K562 (cell line): ENCODE measurements around the gene PAEP. TPM values are rescaled to one million over a fixed set of nuclear protein-coding genes. Genes with fewer than 3 reads are reported as not detected.

Experiments used
- ATAC-seq: fragments of 200-7000 bp; cut with Tn5 transposase; 3 replicates; pipeline ENCODE4 v1.9.1; 2020; ENCODE audit warnings: moderate library complexity
- BruUV-seq: library from RNA; stranded (reverse); fragments of 400-500 nt; replicated peaks from 2 replicates; lab custom pipeline; 2021; lab: Mats Ljungman, UMichigan
- CTCF ChIA-PET: fragments of 300-600 bp; formaldehyde crosslinking; extraction: SDS; loops from one replicate; lab custom pipeline; 2021; ENCODE audit warnings: low intra/inter-chr PET ratio; lab: Yijun Ruan, JAX
- POLR2A ChIA-PET: fragments of 300-600, 350-650 bp; sonication (Branson Sonifier 250); formaldehyde crosslinking; extraction: SDS; loops from one replicate; lab custom pipeline; 2021; ENCODE audit warnings: antibody characterized with exemption, inconsistent platforms; lab: Yijun Ruan, JAX
- DNase-seq, 4 experiments: peaks; one replicate each; pipeline versions ENCODE4 v3.0.0 to v3.0.0-alpha.2; 2011 to 2018; ENCODE audit warnings: low spot score in 3 of 4, mixed read lengths in 3 of 4; ENCODE audit errors: extremely low read depth in 1 of 4
- FAIRE-seq: peaks from 2 replicates; lab custom pipeline; 2011; peaks lifted over from hg19 to GRCh38; lab: Jason Lieb, UNC
- H2AFZ ChIP-seq: 2 replicates; pipeline ENCODE4 v1.6.0; 2011; ENCODE audit warnings: low read depth, low read length, control low read depth, inconsistent platforms
- H3K27ac ChIP-seq: fragments of 200-600 bp; 3 replicates; pipeline ENCODE4 v1.8.0; 2011; ENCODE audit warnings: low read depth, mild to moderate bottlenecking, control low read depth, inconsistent platforms, low read length, moderate library complexity, mixed read lengths; ENCODE audit errors: extremely low read depth
- H3K27me3 ChIP-seq, 2 experiments: fragments of 300-600 bp in 1 of 2; 2 replicates in 1 of 2; 3 replicates in 1 of 2; pipeline versions ENCODE4 v1.6.0 to v1.8.0; 2011; ENCODE audit warnings: inconsistent platforms in 2 of 2, low read length in 2 of 2, mild to moderate bottlenecking in 1 of 2, mixed read lengths in 1 of 2, moderate library complexity in 1 of 2; ENCODE audit not compliant: control insufficient read depth in 2 of 2, insufficient read depth in 2 of 2
- H3K36me3 ChIP-seq: fragments of 300-600 bp; 3 replicates; pipeline ENCODE4 v1.8.0; 2011; ENCODE audit warnings: mild to moderate bottlenecking, low read length, inconsistent platforms; ENCODE audit not compliant: control insufficient read depth, insufficient read depth
- H3K4me1 ChIP-seq, 2 experiments: fragments of 200-600 bp in 1 of 2; replicated peaks in 1 of 2; 2 replicates in 1 of 2; 3 replicates in 1 of 2; pipeline versions ENCODE4 v1.5.1 to v1.8.0; 2011; ENCODE audit warnings: inconsistent platforms in 2 of 2, low read length in 2 of 2, mild to moderate bottlenecking in 1 of 2, mixed read lengths in 1 of 2, moderate library complexity in 1 of 2; ENCODE audit not compliant: control insufficient read depth in 2 of 2, insufficient read depth in 2 of 2
- H3K4me2 ChIP-seq: 2 replicates; pipeline ENCODE4 v1.6.1; 2011; ENCODE audit warnings: low read length, control low read depth, inconsistent platforms, mixed read lengths; ENCODE audit not compliant: insufficient read depth
- H3K4me3 ChIP-seq: fragments of 200-600 bp; sonication (generic), shearing (Covaris generic); 2 replicates; pipeline ENCODE4 v1.5.1; 2016; ENCODE audit warnings: control low read depth, inconsistent platforms
- H3K79me2 ChIP-seq: fragments of 200-600 bp; 3 replicates; pipeline ENCODE4 v1.8.0; 2011; ENCODE audit warnings: low read length, inconsistent platforms; ENCODE audit not compliant: control insufficient read depth, insufficient read depth
- H3K9ac ChIP-seq, 2 experiments: 2 replicates each; pipeline versions ENCODE4 v1.6.0 to v1.6.1; 2011; ENCODE audit warnings: low read depth in 2 of 2, low read length in 2 of 2, control low read depth in 1 of 2, inconsistent platforms in 1 of 2, mild to moderate bottlenecking in 1 of 2, mixed read lengths in 1 of 2; ENCODE audit not compliant: insufficient read depth in 1 of 2
- H3K9me1 ChIP-seq: one replicate; pipeline ENCODE4 v1.6.0; 2011; ENCODE audit warnings: inconsistent platforms, mild to moderate bottlenecking, low read length, moderate library complexity; ENCODE audit not compliant: control insufficient read depth, insufficient read depth
- H3K9me3 ChIP-seq: replicated peaks from 2 replicates; pipeline ENCODE4 v1.5.1; 2011; ENCODE audit warnings: low read depth, low read length, inconsistent platforms; ENCODE audit not compliant: control insufficient read depth, insufficient read depth
- H4K20me1 ChIP-seq: replicated peaks from 2 replicates; pipeline ENCODE4 v1.6.1; 2011; ENCODE audit warnings: low read length, inconsistent platforms, mixed read lengths; ENCODE audit not compliant: control insufficient read depth, insufficient read depth
- ARID2 ChIP-seq: fragments of 450-650 bp; IDR thresholded peaks from 2 replicates; pipeline ENCODE4 v1.6.1; 2017; ENCODE audit warnings: antibody characterized with exemption, mild to moderate bottlenecking
- ATF1 ChIP-seq, 2 experiments: fragments of 450-650 bp in 1 of 2; IDR thresholded peaks; 2 replicates each; pipeline ENCODE4 v1.6.1; 2016; ENCODE audit warnings: missing compliant biosample characterization in 1 of 2, missing genetic modification characterization in 1 of 2
- CBFA2T3 ChIP-seq: fragments of 450-650 bp; IDR thresholded peaks from 2 replicates; pipeline ENCODE4 v1.6.1; 2017
- CBX2 ChIP-seq: fragments of 200-600 bp; sonication (generic); IDR thresholded peaks from one replicate; pipeline ENCODE4 v1.6.1; 2012; ENCODE audit warnings: mild to moderate bottlenecking, low read length, inconsistent platforms; ENCODE audit not compliant: insufficient read depth, poor library complexity, severe bottlenecking
- E2F4 ChIP-seq: sonication (generic); formaldehyde crosslinking; IDR thresholded peaks from 2 replicates; pipeline ENCODE4 v1.8.0; 2022; ENCODE audit warnings: mild to moderate bottlenecking, low read depth, missing genetic modification reagents
- EP400 ChIP-seq: fragments of 450-650 bp; IDR thresholded peaks from 2 replicates; pipeline ENCODE4 v1.6.1; 2017; ENCODE audit warnings: antibody characterized with exemption, mild to moderate bottlenecking, moderate library complexity
- HDAC8 ChIP-seq: fragments of 450-650 bp; IDR thresholded peaks from 2 replicates; pipeline ENCODE4 v1.6.1; 2016; ENCODE audit warnings: mild to moderate bottlenecking, missing genetic modification characterization, moderate library complexity, missing compliant biosample characterization
- MCM5 ChIP-seq: fragments of 450-650 bp; IDR thresholded peaks from 2 replicates; pipeline ENCODE4 v1.6.1; 2016; ENCODE audit warnings: low read depth
- MIER1 ChIP-seq: fragments of 450-650 bp; IDR thresholded peaks from 2 replicates; pipeline ENCODE4 v1.6.1; 2016; ENCODE audit warnings: antibody characterized with exemption, mild to moderate bottlenecking, low read depth
- NELFE ChIP-seq: IDR thresholded peaks from 2 replicates; pipeline ENCODE4 v1.6.1; 2011; ENCODE audit warnings: mild to moderate bottlenecking; ENCODE audit not compliant: insufficient read depth, insufficient read length
- NFATC3 ChIP-seq: fragments of 450-650 bp; IDR thresholded peaks from 2 replicates; pipeline ENCODE4 v1.6.1; 2017; ENCODE audit warnings: mild to moderate bottlenecking
- ZNF184 ChIP-seq: sonication (generic); formaldehyde crosslinking; IDR thresholded peaks from 2 replicates; pipeline ENCODE4 v1.5.0; 2020; ENCODE audit warnings: missing genetic modification reagents
- ZNF57 ChIP-seq: fragments of 450-650 bp; formaldehyde crosslinking; IDR thresholded peaks from 2 replicates; pipeline ENCODE4 v1.4.0; 2020; ENCODE audit warnings: mild to moderate bottlenecking, moderate library complexity
- WGBS: fragments of 100-300 bp; shearing (Covaris generic); methylation state at CpG from one replicate; pipeline ENCODE4 v1.1.6; 2016; ENCODE audit warnings: low coverage, mixed read lengths; ENCODE audit not compliant: insufficient coverage; ENCODE audit errors: missing lambda C conversion rate; 5-methylcytosine and 5-hydroxymethylcytosine counted together
- in situ Hi-C: fragments of 300-500 bp; cut with MboI; formaldehyde crosslinking; loops from 4 replicates; pipeline ENCODE4 v1.15.0; 2018; ENCODE audit warnings: inconsistent platforms, mixed read lengths
- intact Hi-C: fragments of 100-400 bp; cut with micrococcal nuclease; formaldehyde crosslinking; loops from 2 replicates; pipeline ENCODE4 v1.14.2; 2022
- polyA plus RNA-seq, 8 experiments: library from polyadenylated mRNA; depleted of rRNA in 4 of 8; stranded (reverse) in 5 of 8; unstranded in 3 of 8; fragments of >200 nt; fragmentation: Nextera tagmentation in 2 of 8; fragmentation: Illumina TruSeq in 1 of 8; extraction: Ambion mirVana in 2 of 8; extraction: Trizol in 1 of 8; gene quantifications; 2 replicates each; pipeline versions ENCODE4 v1.2.1 to v1.2.3, GENCODE V29; 2011 to 2014; ENCODE audit warnings: inconsistent platforms in 1 of 8, missing spikeins in 1 of 8
- total RNA-seq, 7 experiments: library from RNA; depleted of rRNA in 6 of 7; stranded (reverse); fragments of >200 nt in 6 of 7; fragmentation: Illumina TruSeq in 2 of 7; extraction: Trizol in 2 of 7; gene quantifications; 2 replicates each; pipeline versions ENCODE4 v1.2.1 to v1.2.3, GENCODE V29; 2011 to 2021; ENCODE audit warnings: low replicate concordance in 1 of 7
- TF ChIP-seq, protein P1 (sequence below), 2 experiments: fragments of 250-450 bp in 1 of 2; fragments of 450-650 bp in 1 of 2; sonication (Bioruptor Pico) in 1 of 2; IDR thresholded peaks; 2 replicates each; pipeline versions ENCODE4 v1.6.1 to v1.8.0; 2016 to 2021; ENCODE audit warnings: mild to moderate bottlenecking in 2 of 2, moderate library complexity in 2 of 2, missing compliant biosample characterization in 1 of 2, missing genetic modification characterization in 1 of 2
- TF ChIP-seq, protein P2 (sequence below): fragments of 450-650 bp; IDR thresholded peaks from 2 replicates; pipeline ENCODE4 v1.6.1; 2016; ENCODE audit warnings: mild to moderate bottlenecking

Gene PAEP
- total and polyA plus RNA-seq, 9 of the 15 experiments (the other 6 are each of a cell fraction or from before 2014, with no cell fraction given) = 0.22 to 4.5 (median 0.58) TPM

DNA sequence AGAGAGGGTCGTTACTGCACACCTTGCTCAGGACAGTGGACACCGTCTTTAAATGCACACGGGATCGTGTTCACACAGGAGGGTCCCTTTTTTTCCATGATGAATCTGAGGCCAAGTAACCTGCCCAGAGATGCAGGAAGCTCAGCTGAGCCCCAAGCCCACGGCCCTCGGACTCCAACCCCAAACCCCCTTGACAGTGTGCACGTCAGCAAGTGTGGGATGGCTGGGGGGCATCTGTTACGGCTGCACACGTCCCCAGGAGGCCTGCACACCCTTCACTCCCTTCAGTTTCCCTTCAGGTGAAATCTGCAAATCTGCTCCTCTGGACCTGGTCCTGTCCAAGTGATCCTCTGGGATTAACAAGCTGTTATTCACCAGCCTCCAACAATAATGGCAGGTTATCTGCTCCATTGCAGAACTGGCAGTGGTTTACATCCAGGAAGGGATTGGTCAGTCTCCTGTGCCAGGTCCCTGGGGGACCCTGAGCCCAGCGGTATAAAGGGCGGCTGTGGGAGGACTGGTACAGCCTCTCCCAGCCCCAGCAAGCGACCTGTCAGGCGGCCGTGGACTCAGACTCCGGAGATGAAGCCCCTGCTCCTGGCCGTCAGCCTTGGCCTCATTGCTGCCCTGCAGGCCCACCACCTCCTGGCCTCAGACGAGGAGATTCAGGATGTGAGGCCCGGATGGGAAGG is 40.5 kb upstream of the PAEP start, which contains the start of gene LCN1:
TSS of gene LCN1 (plus strand) at position 525 of the 692 bp plus-strand sequence. CDS start at position 583, 58 bp downstream.
- Histone ChIP-seq H3K4me2 (no peak within 1 kb of the TSS), H2AFZ (no peak within 1 kb of the TSS), H3K79me2 (no peaks in the 10 kb centered on the region), H3K9ac (no peak within 1 kb of the TSS), H3K36me3 (no peaks in the 10 kb centered on the region), H3K4me1 (peaks cover 0 to 31% of the 10 kb centered on the region in 2 experiments; a peak in 2 of 5 replicates), H3K9me3 (no peaks in the 10 kb centered on the region), H4K20me1 (no peaks in the 10 kb centered on the region), H3K9me1 (no peaks in the 10 kb centered on the region), H3K27me3 (0 out of 5 replicates have a peak, but pooled peaks cover 0 to 2% of the 10 kb centered on the region in 2 experiments), H3K4me3 (no peak within 1 kb of the TSS), H3K27ac (no peak within 1 kb of the TSS)
- ChIA-PET POLR2A (no interaction called here), CTCF (no interaction called here)
- in situ Hi-C loops (no loop called here), intact Hi-C loops (no loop called here)
- no peak for ATAC-seq
- no peak for DNase-seq
- FAIRE-seq = no peak
- no TSS peak for BruUV-seq
- TF ChIP-seq, protein P1, sequence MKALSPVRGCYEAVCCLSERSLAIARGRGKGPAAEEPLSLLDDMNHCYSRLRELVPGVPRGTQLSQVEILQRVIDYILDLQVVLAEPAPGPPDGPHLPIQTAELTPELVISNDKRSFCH (CRISPR knock-in tag; IDR thresholded peaks at IDR 0.05) = no peak
- TF ChIP-seq, protein P1 (tag; IDR thresholded peaks at IDR 0.05) = no peak
- TF ChIP-seq, protein P2, sequence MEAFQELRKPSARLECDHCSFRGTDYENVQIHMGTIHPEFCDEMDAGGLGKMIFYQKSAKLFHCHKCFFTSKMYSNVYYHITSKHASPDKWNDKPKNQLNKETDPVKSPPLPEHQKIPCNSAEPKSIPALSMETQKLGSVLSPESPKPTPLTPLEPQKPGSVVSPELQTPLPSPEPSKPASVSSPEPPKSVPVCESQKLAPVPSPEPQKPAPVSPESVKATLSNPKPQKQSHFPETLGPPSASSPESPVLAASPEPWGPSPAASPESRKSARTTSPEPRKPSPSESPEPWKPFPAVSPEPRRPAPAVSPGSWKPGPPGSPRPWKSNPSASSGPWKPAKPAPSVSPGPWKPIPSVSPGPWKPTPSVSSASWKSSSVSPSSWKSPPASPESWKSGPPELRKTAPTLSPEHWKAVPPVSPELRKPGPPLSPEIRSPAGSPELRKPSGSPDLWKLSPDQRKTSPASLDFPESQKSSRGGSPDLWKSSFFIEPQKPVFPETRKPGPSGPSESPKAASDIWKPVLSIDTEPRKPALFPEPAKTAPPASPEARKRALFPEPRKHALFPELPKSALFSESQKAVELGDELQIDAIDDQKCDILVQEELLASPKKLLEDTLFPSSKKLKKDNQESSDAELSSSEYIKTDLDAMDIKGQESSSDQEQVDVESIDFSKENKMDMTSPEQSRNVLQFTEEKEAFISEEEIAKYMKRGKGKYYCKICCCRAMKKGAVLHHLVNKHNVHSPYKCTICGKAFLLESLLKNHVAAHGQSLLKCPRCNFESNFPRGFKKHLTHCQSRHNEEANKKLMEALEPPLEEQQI = no peak
- TF ChIP-seq NFATC3 (no peak), NELFE (no peak), ZNF184 (CRISPR knock-in tag) (no peak), ATF1 (CRISPR knock-in tag; IDR thresholded peaks at IDR 0.05) (no peak), ATF1 (tag; IDR thresholded peaks at IDR 0.05) (no peak), ARID2 (no peak), EP400 (no peak), HDAC8 (no peak), MIER1 (no peak), MCM5 (no peak), CBX2 (no peak), E2F4 (CRISPR knock-in tag) (no peak), CBFA2T3 (no peak), ZNF57 (CRISPR knock-in tag) (no peak)
- 17% methylated on average over 16 of the region's 18 CpGs for WGBS
